H4 (cell line): ENCODE data around the gene MAP7D3. TPM values are rescaled to one million over a fixed set of nuclear protein-coding genes. Genes with fewer than 3 reads are reported as not detected.

Experiments
- DNase-seq: peaks from one replicate; pipeline ENCODE4 v3.0.0-alpha.2; 2015; ENCODE audit warnings: low spot score
- total RNA-seq: library from RNA; depleted of rRNA; stranded (reverse); fragments of >200 nt; shearing (Covaris generic); gene quantifications from 2 replicates; pipeline ENCODE4 v1.2.3, GENCODE V29; 2014

Gene MAP7D3
- total RNA-seq, 1 experiment from 2014 or later = 17.9 TPM

- no peak for DNase-seq
Observed at GRCh38 chrX:136205882-136206380, 45.3 kb downstream of the MAP7D3 start.

- peak; percentile 15 for DNase-seq
Observed at GRCh38 chrX:136204571-136204970, 46.6 kb downstream of the MAP7D3 start.

- no peak for DNase-seq
Observed at GRCh38 chrX:136203951-136204350, 47.2 kb downstream of the MAP7D3 start.

GRCh38 chrX:136203438-136203837 lies 47.8 kb downstream of the MAP7D3 start:
- no peak for DNase-seq

GRCh38 chrX:136202889-136203288 lies 48.3 kb downstream of the MAP7D3 start:
- DNase-seq = no peak

GRCh38 chrX:136201601-136202000 lies 49.6 kb downstream of the MAP7D3 start:
- no peak for DNase-seq

- no peak for DNase-seq
Observed at GRCh38 chrX:136200466-136200865, 50.7 kb downstream of the MAP7D3 start.

GRCh38 chrX:136199365-136199764 lies 51.8 kb downstream of the MAP7D3 start:
- no peak for DNase-seq

GRCh38 chrX:136198678-136199243 lies 52.4 kb downstream of the MAP7D3 start:
- no peak for DNase-seq

- DNase-seq = no peak
Observed at GRCh38 chrX:136198010-136198409, 53.2 kb downstream of the MAP7D3 start.

- DNase-seq = no peak
Observed at GRCh38 chrX:136196691-136197155, 54.5 kb downstream of the MAP7D3 start.

- no peak for DNase-seq
Observed at GRCh38 chrX:136195247-136195646, 56.0 kb downstream of the MAP7D3 start.

GRCh38 chrX:136194536-136194935 lies 56.7 kb downstream of the MAP7D3 start:
- no peak for DNase-seq

- DNase-seq = no peak
Observed at GRCh38 chrX:136193771-136194170, 57.4 kb downstream of the MAP7D3 start.

- DNase-seq = peak; percentile 18
Observed at GRCh38 chrX:136192839-136193414, 58.3 kb downstream of the MAP7D3 start.

- DNase-seq = no peak
Observed at GRCh38 chrX:136192135-136192534, 59.1 kb downstream of the MAP7D3 start.

- no peak for DNase-seq
Observed at GRCh38 chrX:136191171-136191570, 60.0 kb downstream of the MAP7D3 start.

GRCh38 chrX:136190038-136190713 lies 61.0 kb downstream of the MAP7D3 start:
- DNase-seq = no peak

GRCh38 chrX:136189222-136189621 lies 62.0 kb downstream of the MAP7D3 start:
- no peak for DNase-seq

- no peak for DNase-seq
Observed at GRCh38 chrX:136186023-136186413, 65.2 kb downstream of the MAP7D3 start.

GRCh38 chrX:136185401-136186022 lies 65.7 kb downstream of the MAP7D3 start:
- peak; percentile 48 for DNase-seq

- DNase-seq = no peak
Observed at GRCh38 chrX:136183917-136184316, 67.3 kb downstream of the MAP7D3 start.

GRCh38 chrX:136183172-136183571 lies 68.0 kb downstream of the MAP7D3 start:
- no peak for DNase-seq
